Subcutaneous abdominal adipose tissue (tissue), 5 donors: Measurements from ENCODE around the gene ZNF45.
"Not testable (repeated sequence)": the region's sequence is repeated elsewhere in the genome, so short reads cannot be mapped to it uniquely, and the experiment has no call there.

Experiments used
- H3K27ac ChIP-seq: one replicate; pipeline ENCODE4 v1.7.0; 2013; ENCODE audit warnings: low read depth, mild to moderate bottlenecking, inconsistent platforms, low read length, moderate library complexity
- H3K27me3 ChIP-seq, 5 donors: one replicate each; pipeline ENCODE4 v1.7.0; 2013; ENCODE audit warnings: low read length in 5 of 5, inconsistent platforms in 1 of 5; ENCODE audit not compliant: control insufficient read depth in 5 of 5, insufficient read depth in 4 of 5
- H3K36me3 ChIP-seq, 5 donors: one replicate each; pipeline ENCODE4 v1.7.0; 2013; ENCODE audit warnings: low read length in 5 of 5; ENCODE audit not compliant: control insufficient read depth in 5 of 5, insufficient read depth in 5 of 5
- H3K4me1 ChIP-seq, 5 donors: one replicate each; pipeline ENCODE4 v1.7.0; 2013; ENCODE audit warnings: low read length in 5 of 5, mild to moderate bottlenecking in 3 of 5, moderate library complexity in 1 of 5; ENCODE audit not compliant: control insufficient read depth in 5 of 5, insufficient read depth in 5 of 5
- H3K4me3 ChIP-seq, 5 donors: one replicate each; pipeline ENCODE4 v1.7.0; 2013; ENCODE audit warnings: low read length in 5 of 5, low read depth in 1 of 5
- H3K9ac ChIP-seq, 5 donors: one replicate each; pipeline ENCODE4 v1.7.0; 2013; ENCODE audit warnings: low read length in 5 of 5, mild to moderate bottlenecking in 4 of 5, moderate library complexity in 3 of 5
- H3K9me3 ChIP-seq, 5 donors: one replicate each; pipeline ENCODE4 v1.7.0; 2013; ENCODE audit warnings: low read length in 5 of 5; ENCODE audit not compliant: control insufficient read depth in 5 of 5
- donor health status: healthy.
- donor health status: healthy.
- donor health status: healthy.
- donor health status: healthy.
- donor health status: healthy.

ZNF45 gene

GRCh38 chr19:43895727-43896308 is 39.3 kb downstream of the ZNF45 start:
- Histone ChIP-seq H3K9me3 (peaks cover 15 to 58% (median 55%) of the 10 kb centered on the region in 5 donors), H3K36me3 (peaks cover 0 to 12% (median 0%) of the 10 kb centered on the region in 5 donors), H3K27ac (no peak overlapping the region), H3K4me1 (no peaks in the 10 kb centered on the region), H3K9ac (no peak overlapping the region), H3K27me3 (no peaks in the 10 kb centered on the region), H3K4me3 (peak overlapping the region in 1 of 5 donors; percentile 22)

GRCh38 chr19:43883864-43884263 is 51.2 kb downstream of the ZNF45 start, which contains the start of gene ZNF404:
TSS of gene ZNF404 (minus strand) at chr19:43883964.
- Histone ChIP-seq H3K36me3 (peaks cover 0 to 17% (median 0%) of the 10 kb centered on the region in 5 donors), H3K27ac (no peak within 1 kb of the TSS), H3K9me3 (peaks cover 48 to 83% (median 78%) of the 10 kb centered on the region in 5 donors), H3K4me1 (no peaks in the 10 kb centered on the region), H3K4me3 (peak within 1 kb of the TSS in 4 of 5 donors; percentile 13 to 44 (median 34)), H3K27me3 (no peaks in the 10 kb centered on the region), H3K9ac (no peak within 1 kb of the TSS)

GRCh38 chr19:43880483-43880882 is 54.6 kb downstream of the ZNF45 start:
- Histone ChIP-seq H3K27me3 (no peaks in the 10 kb centered on the region), H3K9me3 (peaks cover 45 to 80% (median 78%) of the 10 kb centered on the region in 5 donors), H3K4me3 (peak overlapping the region in 3 of 5 donors; percentile 22 to 56 (median 42)), H3K27ac (no peak overlapping the region), H3K9ac (no peak overlapping the region), H3K4me1 (no peaks in the 10 kb centered on the region), H3K36me3 (peaks cover 0 to 27% (median 2%) of the 10 kb centered on the region in 5 donors)

- Histone ChIP-seq H3K4me1 (no peaks in the 10 kb centered on the region), H3K9me3 (peaks cover 52 to 88% (median 79%) of the 10 kb centered on the region in 5 donors), H3K27ac (no peak overlapping the region), H3K27me3 (no peaks in the 10 kb centered on the region), H3K36me3 (peaks cover 0 to 35% (median 0%) of the 10 kb centered on the region in 5 donors), H3K9ac (no peak overlapping the region), H3K4me3 (peak overlapping the region; percentile 8 to 52 (median 33))
Observed at GRCh38 chr19:43872547-43873336, 62.3 kb downstream of the ZNF45 start.

- H3K27ac ChIP-seq, H3K27me3 ChIP-seq, H3K36me3 ChIP-seq, H3K4me1 ChIP-seq, H3K9ac ChIP-seq: not testable (repeated sequence)
- peak overlapping the region in 2 of 5 donors; percentile 40 to 47 for H3K4me3 ChIP-seq
- peaks cover 34 to 70% (median 58%) of the 10 kb centered on the region in 5 donors for H3K9me3 ChIP-seq
Observed at GRCh38 chr19:43866923-43867322, 68.2 kb downstream of the ZNF45 start.
